SK-N-SH (cell line): Measurements from ENCODE around the gene MRAP. TPM values are rescaled to one million over a fixed set of nuclear protein-coding genes. Genes with fewer than 3 reads are reported as not detected.

Experiments
- CTCF ChIA-PET: fragments of 300-600, 350-600 bp; formaldehyde crosslinking; extraction: SDS; loops from one replicate; lab custom pipeline; 2021; lab: Yijun Ruan, JAX
- POLR2A ChIA-PET: fragments of 350-600 bp; sonication (Branson Sonifier 250); formaldehyde crosslinking; extraction: SDS; loops from one replicate; lab custom pipeline; 2020; ENCODE audit warnings: antibody characterized with exemption, inconsistent platforms; lab: Yijun Ruan, JAX
- DNase-seq: peaks from one replicate; pipeline ENCODE4 v3.0.0; 2012
- H2AFZ ChIP-seq: fragments of 200-600 bp; sonication (generic); 2 replicates; pipeline ENCODE4 v1.8.1; 2016; ENCODE audit warnings: antibody characterized with exemption, mild to moderate bottlenecking, low read depth
- H3F3A ChIP-seq: fragments of 200-600 bp; sonication (generic); replicated peaks from 2 replicates; pipeline ENCODE3; 2016; ENCODE audit warnings: antibody characterized with exemption, mild to moderate bottlenecking; ENCODE audit not compliant: insufficient read depth
- H3K27ac ChIP-seq, 2 experiments: fragments of 200-500 bp in 1 of 2; fragments of 200-600 bp in 1 of 2; sonication (Bioruptor generic) in 1 of 2; sonication (generic), shearing (Covaris generic) in 1 of 2; 2 replicates each; pipeline versions ENCODE4 v1.5.1 to v1.6.1; 2014 to 2016; ENCODE audit warnings: low read depth in 2 of 2, inconsistent platforms in 1 of 2, low read length in 1 of 2, mild to moderate bottlenecking in 1 of 2, mixed read lengths in 1 of 2
- H3K27me3 ChIP-seq: fragments of 200-600 bp; sonication (generic), shearing (Covaris generic); 2 replicates; pipeline ENCODE4 v1.6.1; 2016; ENCODE audit warnings: mixed run types; ENCODE audit not compliant: insufficient read depth
- H3K36me3 ChIP-seq, 2 experiments: fragments of 200-500 bp in 1 of 2; fragments of 200-600 bp in 1 of 2; sonication (Bioruptor generic) in 1 of 2; sonication (generic) in 1 of 2; replicated peaks in 1 of 2; 2 replicates each; pipeline versions ENCODE3 to v1.5.1; 2014 to 2016; ENCODE audit warnings: low read length in 1 of 2, mild to moderate bottlenecking in 1 of 2; ENCODE audit not compliant: insufficient read depth in 2 of 2, control insufficient read depth in 1 of 2
- H3K4me1 ChIP-seq, 2 experiments: fragments of 200-500 bp in 1 of 2; fragments of 200-600 bp in 1 of 2; sonication (Bioruptor generic) in 1 of 2; sonication (generic), shearing (Covaris generic) in 1 of 2; 2 replicates each; pipeline versions ENCODE4 v1.5.1 to v1.6.1; 2014 to 2016; ENCODE audit warnings: low read depth in 1 of 2, low read length in 1 of 2, mixed run types in 1 of 2; ENCODE audit not compliant: insufficient read depth in 2 of 2, control insufficient read depth in 1 of 2
- H3K4me2 ChIP-seq: fragments of 200-600 bp; sonication (generic), shearing (Covaris generic); 2 replicates; pipeline ENCODE4 v1.6.1; 2017; ENCODE audit warnings: mixed run types
- H3K4me3 ChIP-seq, 2 experiments: fragments of 200-500 bp in 1 of 2; fragments of 200-600 bp in 1 of 2; sonication (Bioruptor generic) in 1 of 2; sonication (generic), shearing (Covaris generic) in 1 of 2; 2 replicates each; pipeline versions ENCODE4 v1.5.1 to v1.8.1; 2014 to 2016; ENCODE audit warnings: low read depth in 2 of 2, inconsistent platforms in 1 of 2, low read length in 1 of 2, mild to moderate bottlenecking in 1 of 2, mixed read lengths in 1 of 2, moderate library complexity in 1 of 2
- H3K79me2 ChIP-seq: fragments of 200-600 bp; sonication (generic); 2 replicates; pipeline ENCODE4 v1.8.1; 2017; ENCODE audit warnings: mild to moderate bottlenecking; ENCODE audit not compliant: insufficient read depth
- H3K9ac ChIP-seq: fragments of 200-600 bp; sonication (generic); 2 replicates; pipeline ENCODE4 v1.6.1; 2017; ENCODE audit warnings: mixed run types
- H3K9me2 ChIP-seq: fragments of 200-600 bp; sonication (generic); 2 replicates; pipeline ENCODE4 v1.6.1; 2017; ENCODE audit warnings: mixed run types
- H3K9me3 ChIP-seq: fragments of 200-600 bp; sonication (generic); 2 replicates; pipeline ENCODE4 v1.6.1; 2017; ENCODE audit warnings: mixed run types, mild to moderate bottlenecking, moderate library complexity
- H4K20me1 ChIP-seq: fragments of 200-600 bp; sonication (generic); 2 replicates; pipeline ENCODE4 v1.6.1; 2017; ENCODE audit warnings: mild to moderate bottlenecking, mixed run types; ENCODE audit not compliant: insufficient read depth
- EP300 ChIP-seq, 2 experiments: IDR thresholded peaks; 2 replicates each; pipeline versions ENCODE4 v1.4.0 to v1.6.1; 2012; ENCODE audit warnings: borderline replicate concordance in 1 of 2, low read depth in 1 of 2, low read length in 1 of 2
- EZH2phosphoT487 ChIP-seq: fragments of 200-600 bp; sonication (generic); IDR thresholded peaks from 2 replicates; pipeline ENCODE4 v1.6.1; 2017; ENCODE audit warnings: low read depth, mixed run types, mild to moderate bottlenecking, antibody characterized with exemption, moderate library complexity, borderline replicate concordance
- FOSL2 ChIP-seq: IDR thresholded peaks from 2 replicates; pipeline ENCODE4 v1.4.0; 2012; ENCODE audit warnings: low read depth, mild to moderate bottlenecking, moderate library complexity, borderline replicate concordance
- MXI1 ChIP-seq: IDR thresholded peaks from 2 replicates; pipeline ENCODE4 v1.6.1; 2012; ENCODE audit warnings: mild to moderate bottlenecking, low read depth, low read length, improper control_type of control experiment
- NFIC ChIP-seq: IDR thresholded peaks from 2 replicates; pipeline ENCODE4 v1.4.0; 2012; ENCODE audit warnings: borderline replicate concordance
- NRF1 ChIP-seq: IDR thresholded peaks from 2 replicates; pipeline ENCODE4 v1.6.1; 2012; ENCODE audit warnings: low read depth, mild to moderate bottlenecking, low read length
- RCOR1 ChIP-seq: fragments of 150-350 bp; IDR thresholded peaks from 2 replicates; pipeline ENCODE4 v1.6.1; 2017; ENCODE audit warnings: antibody characterized with exemption, low read length
- RXRA ChIP-seq: IDR thresholded peaks from 2 replicates; pipeline ENCODE4 v1.4.0; 2012; ENCODE audit warnings: low read depth, mild to moderate bottlenecking, borderline replicate concordance
- YY1 ChIP-seq: IDR thresholded peaks from 2 replicates; pipeline ENCODE4 v1.4.0; 2012; ENCODE audit warnings: low read depth, mild to moderate bottlenecking
- WGBS: methylation state at CpG from one replicate; pipeline ENCODE4 v1.1.6; 2017; ENCODE audit warnings: low lambda C conversion rate; 5-methylcytosine and 5-hydroxymethylcytosine counted together
- polyA plus RNA-seq, 3 experiments: library from polyadenylated mRNA; depleted of rRNA; stranded (reverse); fragments of >200 nt; gene quantifications; 2 replicates each; pipeline ENCODE4 v1.2.3, GENCODE V29; 2012
- TF ChIP-seq, protein P1 (sequence below): fragments of 200-600 bp; sonication (generic); IDR thresholded peaks from 2 replicates; pipeline ENCODE4 v1.6.1; 2017; ENCODE audit warnings: antibody characterized with exemption, mild to moderate bottlenecking, moderate library complexity
- TF ChIP-seq, protein P2 (sequence below): fragments of 150-350 bp; IDR thresholded peaks from 2 replicates; pipeline ENCODE4 v1.6.1; 2016; ENCODE audit warnings: mild to moderate bottlenecking, low read depth, low read length
- TF ChIP-seq, protein P3 (sequence below): IDR thresholded peaks from 2 replicates; pipeline ENCODE4 v1.4.0; 2012; ENCODE audit warnings: low read depth, borderline replicate concordance
- TF ChIP-seq, protein P4 (sequence below): IDR thresholded peaks from 2 replicates; pipeline ENCODE4 v1.4.0; 2012; ENCODE audit warnings: low read depth, borderline replicate concordance
- TF ChIP-seq, protein P5 (sequence below): IDR thresholded peaks from 2 replicates; pipeline ENCODE4; 2012

The MRAP gene
- polyA plus RNA-seq, 1 of the 3 experiments (the other 2 are of a cell fraction) = not detected

DNA sequence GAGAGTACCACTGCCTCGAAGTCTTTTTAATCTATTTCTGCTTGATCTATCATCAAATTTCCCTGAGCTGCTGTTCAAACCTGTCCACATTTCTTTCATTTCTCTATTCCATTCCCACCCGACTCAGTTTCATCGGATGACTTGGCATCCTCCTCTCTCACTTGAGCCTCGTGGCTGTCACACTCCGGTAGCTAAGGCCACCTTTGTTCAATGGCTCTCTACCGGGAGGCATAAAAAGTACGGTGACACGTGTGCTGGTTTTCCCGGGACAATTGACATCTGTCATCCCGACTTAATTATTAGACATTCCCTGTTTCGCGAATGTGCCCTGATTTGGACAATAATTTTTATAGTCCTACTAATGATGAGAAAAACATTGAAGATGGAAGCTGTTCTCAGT lies 42.4 kb upstream of the MRAP start:
- Histone ChIP-seq H3K9me2 (no peaks in the 10 kb centered on the region), H3K4me2 (peak overlapping the region; percentile 49; the same call in 1 of the 2 replicates), H3F3A (peaks cover 23% of the 10 kb centered on the region), H3K36me3 (no peaks in the 10 kb centered on the region), H3K27ac (peak overlapping the region; percentile 79 to 92), H4K20me1 (no peaks in the 10 kb centered on the region), H2AFZ (peak overlapping the region; percentile 37; the same call in 1 of the 2 replicates), H3K4me1 (peaks cover 14 to 32% of the 10 kb centered on the region in 2 experiments), H3K9ac (peak overlapping the region; percentile 55; the same call in 1 of the 2 replicates), H3K4me3 (no peak overlapping the region), H3K79me2 (no peaks in the 10 kb centered on the region), H3K27me3 (no peaks in the 10 kb centered on the region), H3K9me3 (no peaks in the 10 kb centered on the region)
- ChIA-PET POLR2A (interaction anchor here (2.6 kb wide), 1 partner anchor 383 kb away, joined by 8 read pairs; the partner anchor contains the start of gene HUNK), CTCF (interaction anchor here (0.9 to 4.9 kb wide), 9 partner anchors 114 to 475 kb away, joined by 3 to 92 read pairs (median 8); partner anchors contain the start of gene HUNK)
- TF ChIP-seq YY1 (no peak), RXRA (no peak), MXI1 (no peak)
- TF ChIP-seq, protein P1, sequence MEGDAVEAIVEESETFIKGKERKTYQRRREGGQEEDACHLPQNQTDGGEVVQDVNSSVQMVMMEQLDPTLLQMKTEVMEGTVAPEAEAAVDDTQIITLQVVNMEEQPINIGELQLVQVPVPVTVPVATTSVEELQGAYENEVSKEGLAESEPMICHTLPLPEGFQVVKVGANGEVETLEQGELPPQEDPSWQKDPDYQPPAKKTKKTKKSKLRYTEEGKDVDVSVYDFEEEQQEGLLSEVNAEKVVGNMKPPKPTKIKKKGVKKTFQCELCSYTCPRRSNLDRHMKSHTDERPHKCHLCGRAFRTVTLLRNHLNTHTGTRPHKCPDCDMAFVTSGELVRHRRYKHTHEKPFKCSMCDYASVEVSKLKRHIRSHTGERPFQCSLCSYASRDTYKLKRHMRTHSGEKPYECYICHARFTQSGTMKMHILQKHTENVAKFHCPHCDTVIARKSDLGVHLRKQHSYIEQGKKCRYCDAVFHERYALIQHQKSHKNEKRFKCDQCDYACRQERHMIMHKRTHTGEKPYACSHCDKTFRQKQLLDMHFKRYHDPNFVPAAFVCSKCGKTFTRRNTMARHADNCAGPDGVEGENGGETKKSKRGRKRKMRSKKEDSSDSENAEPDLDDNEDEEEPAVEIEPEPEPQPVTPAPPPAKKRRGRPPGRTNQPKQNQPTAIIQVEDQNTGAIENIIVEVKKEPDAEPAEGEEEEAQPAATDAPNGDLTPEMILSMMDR = no peak
- TF ChIP-seq, protein P2, sequence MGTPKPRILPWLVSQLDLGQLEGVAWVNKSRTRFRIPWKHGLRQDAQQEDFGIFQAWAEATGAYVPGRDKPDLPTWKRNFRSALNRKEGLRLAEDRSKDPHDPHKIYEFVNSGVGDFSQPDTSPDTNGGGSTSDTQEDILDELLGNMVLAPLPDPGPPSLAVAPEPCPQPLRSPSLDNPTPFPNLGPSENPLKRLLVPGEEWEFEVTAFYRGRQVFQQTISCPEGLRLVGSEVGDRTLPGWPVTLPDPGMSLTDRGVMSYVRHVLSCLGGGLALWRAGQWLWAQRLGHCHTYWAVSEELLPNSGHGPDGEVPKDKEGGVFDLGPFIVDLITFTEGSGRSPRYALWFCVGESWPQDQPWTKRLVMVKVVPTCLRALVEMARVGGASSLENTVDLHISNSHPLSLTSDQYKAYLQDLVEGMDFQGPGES = no peak
- no peak for DNase-seq
- WGBS = 85% methylated on average over 12 of the region's 12 CpGs

DNA sequence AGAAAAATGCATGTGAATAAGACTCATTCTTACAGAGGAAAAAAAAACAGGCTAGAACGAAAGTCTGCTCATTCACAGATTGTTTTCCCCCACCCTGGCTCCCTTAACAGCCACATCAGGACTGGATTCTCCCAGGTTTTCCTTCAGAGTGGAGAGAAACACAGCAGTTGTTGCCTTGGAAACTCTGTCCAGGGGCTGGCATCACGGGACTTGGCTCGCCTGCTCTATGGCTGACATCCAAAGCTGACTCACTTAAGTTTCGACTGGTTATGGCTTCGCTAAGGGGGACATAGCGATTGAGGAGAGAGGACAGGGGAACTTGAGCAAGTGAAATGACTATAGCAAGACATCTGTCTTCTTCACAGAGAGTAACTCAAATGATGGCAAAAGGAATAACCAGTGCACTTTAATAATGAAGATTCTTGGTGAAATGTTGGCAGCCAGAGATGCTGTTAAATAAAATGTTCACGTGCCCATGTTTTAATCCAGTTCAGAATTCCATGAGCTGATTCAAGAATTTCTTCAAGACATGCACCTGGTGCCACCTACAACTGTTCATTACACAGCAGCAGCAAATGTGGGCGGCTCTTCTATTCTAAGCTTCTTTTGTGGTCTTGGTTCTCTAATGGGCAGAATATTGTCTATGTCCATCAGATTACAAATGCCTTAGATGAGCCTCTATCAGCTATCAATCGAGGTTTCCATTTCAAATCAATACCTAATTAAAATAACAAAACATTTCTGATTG lies 41.6 kb upstream of the MRAP start:
- H3K27ac ChIP-seq = peak overlapping the region; percentile 79 to 92
- no peaks in the 10 kb centered on the region for H4K20me1 ChIP-seq
- H2AFZ ChIP-seq = 0 out of 2 replicates have a peak overlapping the region, but pooled peaks have one; percentile 37
- H3K9ac ChIP-seq = peak overlapping the region; percentile 55; the same call in 1 of the 2 replicates
- no peaks in the 10 kb centered on the region for H3K9me2 ChIP-seq
- peaks cover 23% of the 10 kb centered on the region for H3F3A ChIP-seq
- no peaks in the 10 kb centered on the region for H3K27me3 ChIP-seq
- POLR2A ChIA-PET = interaction anchor here (0.7 to 2.6 kb wide), 3 partner anchors 9 to 384 kb away, joined by 3 to 8 read pairs (median 3); partner anchors contain the start of gene HUNK
- CTCF ChIA-PET = interaction anchor here (0.7 to 4.9 kb wide), 29 partner anchors 12 to 485 kb away, joined by 3 to 92 read pairs (median 7); partner anchors contain the start of gene HUNK
- no peaks in the 10 kb centered on the region for H3K9me3 ChIP-seq
- peak overlapping the region; percentile 49; the same call in 1 of the 2 replicates for H3K4me2 ChIP-seq
- peaks cover 14 to 32% of the 10 kb centered on the region in 2 experiments for H3K4me1 ChIP-seq
- H3K79me2 ChIP-seq = no peaks in the 10 kb centered on the region
- H3K36me3 ChIP-seq = no peaks in the 10 kb centered on the region
- H3K4me3 ChIP-seq = no peak overlapping the region
- 27% methylated on average over 9 of the region's 9 CpGs for WGBS
- peak; percentile 85 for DNase-seq
- TF ChIP-seq RXRA = no peak
- TF ChIP-seq, protein P3, sequence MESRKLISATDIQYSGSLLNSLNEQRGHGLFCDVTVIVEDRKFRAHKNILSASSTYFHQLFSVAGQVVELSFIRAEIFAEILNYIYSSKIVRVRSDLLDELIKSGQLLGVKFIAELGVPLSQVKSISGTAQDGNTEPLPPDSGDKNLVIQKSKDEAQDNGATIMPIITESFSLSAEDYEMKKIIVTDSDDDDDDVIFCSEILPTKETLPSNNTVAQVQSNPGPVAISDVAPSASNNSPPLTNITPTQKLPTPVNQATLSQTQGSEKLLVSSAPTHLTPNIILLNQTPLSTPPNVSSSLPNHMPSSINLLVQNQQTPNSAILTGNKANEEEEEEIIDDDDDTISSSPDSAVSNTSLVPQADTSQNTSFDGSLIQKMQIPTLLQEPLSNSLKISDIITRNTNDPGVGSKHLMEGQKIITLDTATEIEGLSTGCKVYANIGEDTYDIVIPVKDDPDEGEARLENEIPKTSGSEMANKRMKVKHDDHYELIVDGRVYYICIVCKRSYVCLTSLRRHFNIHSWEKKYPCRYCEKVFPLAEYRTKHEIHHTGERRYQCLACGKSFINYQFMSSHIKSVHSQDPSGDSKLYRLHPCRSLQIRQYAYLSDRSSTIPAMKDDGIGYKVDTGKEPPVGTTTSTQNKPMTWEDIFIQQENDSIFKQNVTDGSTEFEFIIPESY = no peak
- peak; percentile 94 for TF ChIP-seq NFIC
- no peak for TF ChIP-seq EZH2phosphoT487
- peak; percentile 63 for TF ChIP-seq FOSL2
- TF ChIP-seq MXI1 = peak; percentile 63; the same call in 1 of the 2 replicates
- TF ChIP-seq RCOR1 = peak; percentile 26; the same call in 1 of the 2 replicates
- peak in 1 of 2 experiments; percentile 6; a peak in 1 of 4 replicates for TF ChIP-seq EP300 (IDR thresholded peaks at IDR 0.05; ENCODE audit: borderline replicate concordance in 1 of 2, low read depth in 1 of 2, low read length in 1 of 2)
- TF ChIP-seq, protein P4, sequence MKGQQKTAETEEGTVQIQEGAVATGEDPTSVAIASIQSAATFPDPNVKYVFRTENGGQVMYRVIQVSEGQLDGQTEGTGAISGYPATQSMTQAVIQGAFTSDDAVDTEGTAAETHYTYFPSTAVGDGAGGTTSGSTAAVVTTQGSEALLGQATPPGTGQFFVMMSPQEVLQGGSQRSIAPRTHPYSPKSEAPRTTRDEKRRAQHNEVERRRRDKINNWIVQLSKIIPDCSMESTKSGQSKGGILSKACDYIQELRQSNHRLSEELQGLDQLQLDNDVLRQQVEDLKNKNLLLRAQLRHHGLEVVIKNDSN = peak; percentile 72; the same call in 1 of the 2 replicates
- TF ChIP-seq, protein P5, sequence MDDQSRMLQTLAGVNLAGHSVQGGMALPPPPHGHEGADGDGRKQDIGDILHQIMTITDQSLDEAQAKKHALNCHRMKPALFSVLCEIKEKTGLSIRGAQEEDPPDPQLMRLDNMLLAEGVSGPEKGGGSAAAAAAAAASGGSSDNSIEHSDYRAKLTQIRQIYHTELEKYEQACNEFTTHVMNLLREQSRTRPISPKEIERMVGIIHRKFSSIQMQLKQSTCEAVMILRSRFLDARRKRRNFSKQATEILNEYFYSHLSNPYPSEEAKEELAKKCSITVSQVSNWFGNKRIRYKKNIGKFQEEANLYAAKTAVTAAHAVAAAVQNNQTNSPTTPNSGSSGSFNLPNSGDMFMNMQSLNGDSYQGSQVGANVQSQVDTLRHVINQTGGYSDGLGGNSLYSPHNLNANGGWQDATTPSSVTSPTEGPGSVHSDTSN = no peak
- no peak for TF ChIP-seq NRF1
